Neural progenitor cell (in vitro differentiated cells): ENCODE results near the gene RNASE12. TPM values are rescaled to one million over a fixed set of nuclear protein-coding genes. Genes with fewer than 3 reads are reported as not detected.
A peak's percentile ranks its signal among the peaks of the same experiment; 100 is the strongest.

Experiments
- DNase-seq: peaks from one replicate; pipeline ENCODE4 v3.0.0-alpha.2; 2016; ENCODE audit warnings: low spot score
- H2AFZ ChIP-seq: fragments of 200-600 bp; sonication (generic); replicated peaks from 2 replicates; pipeline ENCODE4 v1.6.1; 2016; ENCODE audit warnings: antibody characterized with exemption
- H3F3A ChIP-seq: fragments of 200-600 bp; sonication (generic); 2 replicates; pipeline ENCODE4 v1.6.1; 2016; ENCODE audit warnings: antibody characterized with exemption, low read depth
- H3K27ac ChIP-seq: fragments of 200-600 bp; sonication (generic); 2 replicates; pipeline ENCODE4 v1.5.1; 2016; ENCODE audit warnings: mild to moderate bottlenecking
- H3K27me3 ChIP-seq: fragments of 200-600 bp; sonication (generic); 2 replicates; pipeline ENCODE4 v1.6.1; 2016; ENCODE audit warnings: mild to moderate bottlenecking, moderate library complexity
- H3K36me3 ChIP-seq: fragments of 200-600 bp; sonication (generic); 2 replicates; pipeline ENCODE4 v1.5.1; 2016
- H3K4me1 ChIP-seq: fragments of 200-600 bp; sonication (generic); 2 replicates; pipeline ENCODE4 v1.6.1; 2016; ENCODE audit warnings: mixed run types
- H3K4me2 ChIP-seq: fragments of 200-600 bp; sonication (generic); 2 replicates; pipeline ENCODE4 v1.6.1; 2016
- H3K4me3 ChIP-seq: fragments of 200-600 bp; sonication (generic); 2 replicates; pipeline ENCODE4 v1.5.1; 2016
- H3K79me2 ChIP-seq: fragments of 200-600 bp; sonication (generic); 2 replicates; pipeline ENCODE4 v1.6.1; 2016; ENCODE audit warnings: low read depth
- H3K9ac ChIP-seq: fragments of 200-600 bp; sonication (generic); 2 replicates; pipeline ENCODE4 v1.6.1; 2016
- H3K9me3 ChIP-seq: fragments of 200-600 bp; sonication (generic); 2 replicates; pipeline ENCODE4 v1.5.1; 2016; ENCODE audit warnings: low read depth
- H4K20me1 ChIP-seq: fragments of 200-600 bp; sonication (generic); 2 replicates; pipeline ENCODE4 v1.6.1; 2016; ENCODE audit warnings: low read depth
- H3K27ac Mint-ChIP-seq: 3 replicates; pipeline ENCODE4 v1.8.0; 2021; ENCODE audit warnings: mixed read lengths
- H3K27me3 Mint-ChIP-seq: 2 replicates; pipeline ENCODE4 v1.8.0; 2022; ENCODE audit warnings: low read depth, mild to moderate bottlenecking, inconsistent platforms, moderate library complexity, mixed read lengths; ENCODE audit not compliant: insufficient read depth
- H3K36me3 Mint-ChIP-seq: 3 replicates; pipeline ENCODE4 v1.8.0; 2021; ENCODE audit warnings: mixed read lengths
- H3K4me1 Mint-ChIP-seq: 3 replicates; pipeline ENCODE4 v1.8.0; 2021; ENCODE audit warnings: mixed read lengths
- H3K4me3 Mint-ChIP-seq: 3 replicates; pipeline ENCODE4 v1.8.0; 2021; ENCODE audit warnings: mild to moderate bottlenecking, moderate library complexity, mixed read lengths
- H3K9me3 Mint-ChIP-seq: 3 replicates; pipeline ENCODE4 v1.8.0; 2020; ENCODE audit warnings: mixed read lengths
- EZH2 ChIP-seq: fragments of 200-600 bp; sonication (generic); IDR thresholded peaks from 2 replicates; pipeline ENCODE4 v1.6.1; 2017; ENCODE audit warnings: antibody characterized with exemption, mild to moderate bottlenecking, moderate library complexity
- EZH2phosphoT487 ChIP-seq: fragments of 200-600 bp; sonication (generic); IDR thresholded peaks from 2 replicates; pipeline ENCODE4 v1.6.1; 2017; ENCODE audit warnings: antibody characterized with exemption
- total RNA-seq: library from RNA; depleted of rRNA; stranded (reverse); fragments of >200 nt; gene quantifications from 2 replicates; pipeline ENCODE4 v1.2.3, GENCODE V29; 2015; ENCODE audit warnings: low replicate concordance
- TF ChIP-seq, protein P1 (sequence below): fragments of 200-600 bp; sonication (generic); IDR thresholded peaks from 2 replicates; pipeline ENCODE4 v1.5.1; 2017; ENCODE audit warnings: antibody characterized with exemption, mild to moderate bottlenecking

RNASE12 gene
- total RNA-seq, 1 donor from 2014 or later = not detected

GRCh38 chr14:20631880-20632389, 40.8 kb upstream of the RNASE12 start:
- DNase-seq = peak; percentile 71
- H3K27me3 ChIP-seq = peaks cover 97% of the 10 kb centered on the region
- H4K20me1 ChIP-seq = peaks cover 35% of the 10 kb centered on the region
- H3K27ac ChIP-seq = no peak overlapping the region
- H3K4me1 Mint-ChIP-seq = peaks cover 29% of the 10 kb centered on the region
- H3K36me3 Mint-ChIP-seq = peaks cover 2% of the 10 kb centered on the region
- no peaks in the 10 kb centered on the region for H3K36me3 ChIP-seq
- peak overlapping the region; percentile 61 for H3K4me3 ChIP-seq
- no peaks in the 10 kb centered on the region for H3K9me3 ChIP-seq
- H3K9ac ChIP-seq = no peak overlapping the region
- H3K9me3 Mint-ChIP-seq = peaks cover 12% of the 10 kb centered on the region
- peaks cover 6% of the 10 kb centered on the region for H3K4me1 ChIP-seq
- H3K4me3 Mint-ChIP-seq = peak overlapping the region; percentile 97
- peaks cover 58% of the 10 kb centered on the region for H3F3A ChIP-seq
- peaks cover 63% of the 10 kb centered on the region for H3K27me3 Mint-ChIP-seq
- no peak overlapping the region for H3K27ac Mint-ChIP-seq
- H3K4me2 ChIP-seq = peak overlapping the region; percentile 97
- no peaks in the 10 kb centered on the region for H3K79me2 ChIP-seq
- no peak overlapping the region for H2AFZ ChIP-seq
- TF ChIP-seq EZH2phosphoT487 = no peak
- no peak for TF ChIP-seq EZH2
- TF ChIP-seq, protein P1, sequence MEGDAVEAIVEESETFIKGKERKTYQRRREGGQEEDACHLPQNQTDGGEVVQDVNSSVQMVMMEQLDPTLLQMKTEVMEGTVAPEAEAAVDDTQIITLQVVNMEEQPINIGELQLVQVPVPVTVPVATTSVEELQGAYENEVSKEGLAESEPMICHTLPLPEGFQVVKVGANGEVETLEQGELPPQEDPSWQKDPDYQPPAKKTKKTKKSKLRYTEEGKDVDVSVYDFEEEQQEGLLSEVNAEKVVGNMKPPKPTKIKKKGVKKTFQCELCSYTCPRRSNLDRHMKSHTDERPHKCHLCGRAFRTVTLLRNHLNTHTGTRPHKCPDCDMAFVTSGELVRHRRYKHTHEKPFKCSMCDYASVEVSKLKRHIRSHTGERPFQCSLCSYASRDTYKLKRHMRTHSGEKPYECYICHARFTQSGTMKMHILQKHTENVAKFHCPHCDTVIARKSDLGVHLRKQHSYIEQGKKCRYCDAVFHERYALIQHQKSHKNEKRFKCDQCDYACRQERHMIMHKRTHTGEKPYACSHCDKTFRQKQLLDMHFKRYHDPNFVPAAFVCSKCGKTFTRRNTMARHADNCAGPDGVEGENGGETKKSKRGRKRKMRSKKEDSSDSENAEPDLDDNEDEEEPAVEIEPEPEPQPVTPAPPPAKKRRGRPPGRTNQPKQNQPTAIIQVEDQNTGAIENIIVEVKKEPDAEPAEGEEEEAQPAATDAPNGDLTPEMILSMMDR = no peak

- H3K36me3 ChIP-seq = no peaks in the 10 kb centered on the region
- H3K9ac ChIP-seq = no peak overlapping the region
- no peaks in the 10 kb centered on the region for H3K79me2 ChIP-seq
- Mint-ChIP-seq H3K27ac (peak overlapping the region; percentile 88), H3K4me1 (peaks cover 35% of the 10 kb centered on the region), H3K9me3 (peaks cover 12% of the 10 kb centered on the region), H3K36me3 (peaks cover 2% of the 10 kb centered on the region), H3K27me3 (peaks cover 70% of the 10 kb centered on the region), H3K4me3 (peak overlapping the region; percentile 97)
- no peak overlapping the region for H3K27ac ChIP-seq
- H4K20me1 ChIP-seq = peaks cover 40% of the 10 kb centered on the region
- H2AFZ ChIP-seq = peak overlapping the region; percentile 47
- H3K4me3 ChIP-seq = peak overlapping the region; percentile 61
- peak; percentile 70 for DNase-seq
- no peaks in the 10 kb centered on the region for H3K9me3 ChIP-seq
- TF ChIP-seq EZH2 (no peak), EZH2phosphoT487 (peak; percentile 34)
- H3K27me3 ChIP-seq = peaks cover 97% of the 10 kb centered on the region
- peak overlapping the region; percentile 97 for H3K4me2 ChIP-seq
- peaks cover 6% of the 10 kb centered on the region for H3K4me1 ChIP-seq
- H3F3A ChIP-seq = peaks cover 59% of the 10 kb centered on the region
Measured at GRCh38 chr14:20631023-20631879, 40.1 kb upstream of the RNASE12 start.

GRCh38 chr14:20630340-20631022, 39.3 kb upstream of the RNASE12 start:
- DNase-seq = peak; percentile 60
- H3K4me1 Mint-ChIP-seq = peaks cover 39% of the 10 kb centered on the region
- Histone ChIP-seq H3K27ac (no peak overlapping the region), H4K20me1 (peaks cover 42% of the 10 kb centered on the region), H3F3A (peaks cover 65% of the 10 kb centered on the region), H3K9me3 (no peaks in the 10 kb centered on the region), H3K4me3 (peak overlapping the region; percentile 61), H3K79me2 (no peaks in the 10 kb centered on the region), H3K27me3 (peaks cover 97% of the 10 kb centered on the region), H3K4me1 (peaks cover 6% of the 10 kb centered on the region), H2AFZ (peak overlapping the region; percentile 47), H3K9ac (no peak overlapping the region), H3K4me2 (peak overlapping the region; percentile 97), H3K36me3 (no peaks in the 10 kb centered on the region)
- H3K4me3 Mint-ChIP-seq = peak overlapping the region; percentile 97
- H3K27ac Mint-ChIP-seq = peak overlapping the region; percentile 88
- TF ChIP-seq, protein P1 = no peak
- TF ChIP-seq EZH2phosphoT487 = no peak
- H3K9me3 Mint-ChIP-seq = peaks cover 12% of the 10 kb centered on the region
- peaks cover 73% of the 10 kb centered on the region for H3K27me3 Mint-ChIP-seq
- peaks cover 2% of the 10 kb centered on the region for H3K36me3 Mint-ChIP-seq
